Measurements from ENCODE around the gene ZNF281. TPM values are rescaled to one million over a fixed set of nuclear protein-coding genes. Genes with fewer than 3 reads are reported as not detected.

The ZNF281 gene
- total and polyA plus RNA-seq, 2 donors, result 10.7 to 19.1 TPM

DNA sequence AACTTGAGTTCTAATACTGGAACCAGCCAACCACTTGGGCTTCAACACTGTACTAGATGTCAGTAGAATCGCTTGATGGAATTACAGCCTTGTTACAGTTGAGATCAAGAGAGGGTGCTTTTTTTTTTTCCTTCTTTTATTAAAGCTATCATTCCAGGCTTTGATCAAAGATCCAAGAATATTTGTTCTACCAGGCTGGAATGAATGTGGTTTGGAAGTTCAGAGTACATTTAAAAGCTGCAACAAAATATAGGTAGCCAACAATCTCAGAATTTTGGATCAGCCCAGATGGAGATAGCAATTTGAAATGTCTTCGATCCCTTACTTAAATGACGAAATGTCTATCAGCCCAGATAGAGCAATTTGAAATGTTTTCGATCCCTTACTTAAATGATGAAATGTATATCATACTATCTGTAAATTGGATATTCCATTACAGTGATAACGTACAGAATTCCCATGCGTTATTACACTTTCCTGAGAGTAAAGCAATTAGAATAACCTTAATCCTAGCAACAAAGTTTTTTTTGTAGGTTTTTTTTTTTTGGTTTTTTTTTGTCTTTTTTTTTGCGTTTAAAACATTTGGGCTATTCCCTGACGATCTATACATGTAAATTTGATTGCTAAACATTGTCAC lies 3.6 kb downstream of the ZNF281 start:
- DNase-seq (ENCODE audit: low read depth in 6 of 9, low spot score in 9 of 9), result no peak
- Histone ChIP-seq H3K4me1 (ENCODE audit: control insufficient read depth in 2 of 2, insufficient read depth in 2 of 2, low read length in 2 of 2) (peaks cover 19 to 23% of the 10 kb centered on the region in 2 donors), H3K27me3 (ENCODE audit: control insufficient read depth in 2 of 2, insufficient read depth in 1 of 2, low read length in 1 of 2) (no peaks in the 10 kb centered on the region), H3K36me3 (ENCODE audit: control insufficient read depth in 2 of 2, insufficient read depth in 2 of 2, low read length in 1 of 2) (peaks cover 9 to 25% of the 10 kb centered on the region in 2 donors), H3K27ac (ENCODE audit: low read depth in 1 of 2, low read length in 1 of 2) (no peak overlapping the region), H3K4me3 (ENCODE audit: low read length in 2 of 2) (no peak overlapping the region), H3K9me3 (ENCODE audit: control insufficient read depth in 2 of 2, insufficient read depth in 1 of 2, low read length in 1 of 2) (no peaks in the 10 kb centered on the region)
- WGBS, result 98% methylated on average over 8 of the region's 8 CpGs

DNA sequence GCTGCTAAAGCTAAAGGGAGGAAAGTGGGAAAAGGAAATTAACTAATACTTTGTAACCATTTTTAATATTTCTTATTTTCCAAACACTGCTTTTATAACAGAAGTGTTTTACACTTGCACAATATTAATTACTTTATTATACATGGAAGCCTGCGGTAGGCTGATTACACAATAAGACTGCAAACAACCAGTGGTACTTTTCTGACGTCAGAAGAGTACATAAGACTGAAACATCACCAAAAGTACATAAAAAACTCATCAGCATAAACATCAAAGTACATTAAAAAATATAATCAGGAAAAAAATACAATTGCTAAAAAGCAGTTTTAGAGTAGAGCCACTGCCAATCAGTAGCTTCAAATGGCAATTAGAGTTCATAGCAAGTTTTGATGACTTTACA lies 4.6 kb downstream of the ZNF281 start:
- peaks cover 16 to 19% of the 10 kb centered on the region in 2 donors for H3K4me1 ChIP-seq (ENCODE audit: control insufficient read depth in 2 of 2, insufficient read depth in 2 of 2, low read length in 2 of 2)
- 90% methylated on average over 2 of the region's 2 CpGs for WGBS
- peaks cover 9 to 25% of the 10 kb centered on the region in 2 donors for H3K36me3 ChIP-seq (ENCODE audit: control insufficient read depth in 2 of 2, insufficient read depth in 2 of 2, low read length in 1 of 2)
- no peak overlapping the region for H3K27ac ChIP-seq (ENCODE audit: low read depth in 1 of 2, low read length in 1 of 2)
- no peak for DNase-seq (ENCODE audit: low read depth in 6 of 9, low spot score in 9 of 9)
- H3K4me3 ChIP-seq (ENCODE audit: low read length in 2 of 2), result no peak overlapping the region
- no peaks in the 10 kb centered on the region for H3K27me3 ChIP-seq (ENCODE audit: control insufficient read depth in 2 of 2, insufficient read depth in 1 of 2, low read length in 1 of 2)
- no peaks in the 10 kb centered on the region for H3K9me3 ChIP-seq (ENCODE audit: control insufficient read depth in 2 of 2, insufficient read depth in 1 of 2, low read length in 1 of 2)

DNA sequence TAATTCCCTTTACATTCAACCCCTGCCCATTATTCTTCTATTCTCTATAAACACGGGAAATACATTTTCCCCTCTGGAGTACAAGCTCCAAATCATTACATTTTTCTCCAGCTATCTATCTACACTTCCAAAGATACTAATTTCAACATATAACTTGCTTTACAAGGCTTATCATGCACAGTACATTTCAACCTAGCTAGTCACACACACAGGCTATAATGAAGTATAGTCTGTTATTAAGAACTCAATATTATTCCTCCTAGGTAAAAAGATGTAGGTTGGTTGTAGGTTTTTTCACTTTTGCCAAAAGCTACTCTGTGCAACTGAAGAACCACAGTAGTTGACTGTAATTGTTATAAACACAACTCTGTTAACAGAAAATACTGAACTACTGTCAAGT lies 8.1 kb downstream of the ZNF281 start:
- DNase-seq (ENCODE audit: low read depth in 6 of 9, low spot score in 9 of 9), result no peak
- Histone ChIP-seq H3K36me3 (ENCODE audit: control insufficient read depth in 2 of 2, insufficient read depth in 2 of 2, low read length in 1 of 2) (peaks cover 4 to 8% of the 10 kb centered on the region in 2 donors), H3K4me3 (ENCODE audit: low read length in 2 of 2) (no peak overlapping the region), H3K27me3 (ENCODE audit: control insufficient read depth in 2 of 2, insufficient read depth in 1 of 2, low read length in 1 of 2) (no peaks in the 10 kb centered on the region), H3K27ac (ENCODE audit: low read depth in 1 of 2, low read length in 1 of 2) (no peak overlapping the region), H3K9me3 (ENCODE audit: control insufficient read depth in 2 of 2, insufficient read depth in 1 of 2, low read length in 1 of 2) (no peaks in the 10 kb centered on the region), H3K4me1 (ENCODE audit: control insufficient read depth in 2 of 2, insufficient read depth in 2 of 2, low read length in 2 of 2) (peaks cover 0 to under 1% of the 10 kb centered on the region in 2 donors)
- WGBS, result 96% methylated on average over 1 of the region's 1 CpG

DNA sequence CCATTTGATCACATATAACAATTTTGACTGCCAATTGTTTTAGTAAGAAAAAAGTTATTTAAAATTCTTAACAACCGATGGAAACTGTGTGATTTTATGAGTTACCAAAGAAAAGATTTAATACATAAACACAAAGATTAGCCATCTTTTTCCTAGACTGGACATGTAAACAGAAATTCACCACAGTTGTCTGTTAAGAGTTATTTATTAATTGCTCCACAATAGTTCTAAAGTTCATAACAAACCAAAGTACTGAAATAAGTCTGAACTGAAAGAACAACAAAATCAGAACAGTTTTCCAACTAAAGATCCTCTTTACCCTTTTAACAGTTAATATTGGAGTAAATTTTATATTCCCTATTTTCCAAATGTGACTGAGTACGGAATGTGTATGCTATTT lies 8.6 kb downstream of the ZNF281 start:
- Histone ChIP-seq H3K27ac (ENCODE audit: low read depth in 1 of 2, low read length in 1 of 2) (no peak overlapping the region), H3K4me3 (ENCODE audit: low read length in 2 of 2) (no peak overlapping the region), H3K36me3 (ENCODE audit: control insufficient read depth in 2 of 2, insufficient read depth in 2 of 2, low read length in 1 of 2) (peaks cover 4 to 7% of the 10 kb centered on the region in 2 donors), H3K4me1 (ENCODE audit: control insufficient read depth in 2 of 2, insufficient read depth in 2 of 2, low read length in 2 of 2) (no peaks in the 10 kb centered on the region), H3K27me3 (ENCODE audit: control insufficient read depth in 2 of 2, insufficient read depth in 1 of 2, low read length in 1 of 2) (no peaks in the 10 kb centered on the region), H3K9me3 (ENCODE audit: control insufficient read depth in 2 of 2, insufficient read depth in 1 of 2, low read length in 1 of 2) (no peaks in the 10 kb centered on the region)
- DNase-seq (ENCODE audit: low read depth in 6 of 9, low spot score in 9 of 9), result no peak
- WGBS, result 98% methylated on average over 2 of the region's 2 CpGs

DNA sequence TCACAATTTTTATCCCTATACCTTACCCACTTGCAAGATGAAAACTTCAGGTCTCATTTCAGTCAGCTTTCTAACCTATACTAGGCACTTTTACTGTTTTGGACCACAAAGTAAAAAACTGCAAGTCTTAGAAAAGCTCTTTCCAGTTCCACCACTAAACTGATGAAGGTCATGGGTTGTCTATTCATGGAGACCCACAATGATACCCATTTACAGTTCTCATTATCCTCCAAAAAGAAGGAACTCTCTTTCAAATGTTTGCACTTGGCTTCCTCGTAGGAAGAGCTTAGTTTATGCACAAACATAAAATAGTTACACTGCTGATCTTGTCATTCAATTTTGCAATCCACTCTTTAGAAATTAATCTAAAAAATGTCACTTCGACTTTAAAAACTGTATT lies 9.3 kb downstream of the ZNF281 start:
- Histone ChIP-seq H3K4me3 (ENCODE audit: low read length in 2 of 2) (no peak overlapping the region), H3K27ac (ENCODE audit: low read depth in 1 of 2, low read length in 1 of 2) (no peak overlapping the region), H3K36me3 (ENCODE audit: control insufficient read depth in 2 of 2, insufficient read depth in 2 of 2, low read length in 1 of 2) (peaks cover 2 to 4% of the 10 kb centered on the region in 2 donors), H3K4me1 (ENCODE audit: control insufficient read depth in 2 of 2, insufficient read depth in 2 of 2, low read length in 2 of 2) (no peaks in the 10 kb centered on the region), H3K27me3 (ENCODE audit: control insufficient read depth in 2 of 2, insufficient read depth in 1 of 2, low read length in 1 of 2) (no peaks in the 10 kb centered on the region), H3K9me3 (ENCODE audit: control insufficient read depth in 2 of 2, insufficient read depth in 1 of 2, low read length in 1 of 2) (no peaks in the 10 kb centered on the region)
- DNase-seq (ENCODE audit: low read depth in 6 of 9, low spot score in 9 of 9), result no peak
- WGBS, result 98% methylated on average over 2 of the region's 2 CpGs

DNA sequence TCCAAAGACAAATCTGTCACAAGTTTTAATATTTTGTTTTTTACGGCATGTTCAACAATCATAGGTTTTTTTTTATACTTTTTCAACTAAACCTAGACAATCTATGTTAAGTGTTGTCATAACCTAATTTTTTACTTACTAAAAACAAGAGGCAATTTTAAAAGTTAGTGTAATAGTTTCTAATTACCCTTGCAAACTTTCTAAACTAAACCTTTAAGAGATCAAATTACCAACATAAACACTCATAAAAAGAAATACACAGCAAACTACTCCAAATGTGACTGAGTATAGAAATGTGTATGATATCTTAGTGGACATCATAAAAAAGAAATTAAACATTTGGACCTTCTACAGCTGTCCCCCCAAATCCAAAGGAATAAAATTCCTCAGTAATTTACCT lies 10.0 kb downstream of the ZNF281 start:
- 96% methylated on average over 1 of the region's 1 CpG for WGBS
- H3K27me3 ChIP-seq (ENCODE audit: control insufficient read depth in 2 of 2, insufficient read depth in 1 of 2, low read length in 1 of 2), result no peaks in the 10 kb centered on the region
- no peaks in the 10 kb centered on the region for H3K4me1 ChIP-seq (ENCODE audit: control insufficient read depth in 2 of 2, insufficient read depth in 2 of 2, low read length in 2 of 2)
- H3K9me3 ChIP-seq (ENCODE audit: control insufficient read depth in 2 of 2, insufficient read depth in 1 of 2, low read length in 1 of 2), result no peaks in the 10 kb centered on the region
- H3K27ac ChIP-seq (ENCODE audit: low read depth in 1 of 2, low read length in 1 of 2), result no peak overlapping the region
- H3K4me3 ChIP-seq (ENCODE audit: low read length in 2 of 2), result no peak overlapping the region
- no peak for DNase-seq (ENCODE audit: low read depth in 6 of 9, low spot score in 9 of 9)
- peaks cover 2 to 4% of the 10 kb centered on the region in 2 donors for H3K36me3 ChIP-seq (ENCODE audit: control insufficient read depth in 2 of 2, insufficient read depth in 2 of 2, low read length in 1 of 2)

DNA sequence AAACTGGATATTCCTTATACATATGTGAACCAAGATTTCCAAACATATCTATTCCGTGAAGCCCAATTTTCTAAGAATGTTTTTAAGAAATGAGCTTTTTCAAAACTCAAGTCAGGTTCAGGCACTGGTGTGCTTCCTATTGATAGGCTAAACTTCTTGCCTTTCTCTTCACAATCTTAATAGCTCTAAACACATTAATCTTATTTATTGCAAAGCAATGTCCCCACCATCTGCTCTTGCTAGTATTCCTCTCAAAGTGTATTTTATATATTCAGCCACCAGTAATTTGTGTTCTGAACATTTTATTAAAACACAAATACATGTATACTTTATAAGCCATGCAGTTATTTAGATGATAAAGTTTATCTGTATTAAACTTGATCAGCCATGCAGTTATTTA lies 11.5 kb downstream of the ZNF281 start:
- Histone ChIP-seq H3K4me1 (ENCODE audit: control insufficient read depth in 2 of 2, insufficient read depth in 2 of 2, low read length in 2 of 2) (no peaks in the 10 kb centered on the region), H3K9me3 (ENCODE audit: control insufficient read depth in 2 of 2, insufficient read depth in 1 of 2, low read length in 1 of 2) (no peaks in the 10 kb centered on the region), H3K4me3 (ENCODE audit: low read length in 2 of 2) (no peak overlapping the region), H3K36me3 (ENCODE audit: control insufficient read depth in 2 of 2, insufficient read depth in 2 of 2, low read length in 1 of 2) (peaks cover 0 to 2% of the 10 kb centered on the region in 2 donors), H3K27me3 (ENCODE audit: control insufficient read depth in 2 of 2, insufficient read depth in 1 of 2, low read length in 1 of 2) (no peaks in the 10 kb centered on the region), H3K27ac (ENCODE audit: low read depth in 1 of 2, low read length in 1 of 2) (no peak overlapping the region)
- WGBS, result 100% methylated on average over 1 of the region's 1 CpG
- no peak for DNase-seq (ENCODE audit: low read depth in 6 of 9, low spot score in 9 of 9)

DNA sequence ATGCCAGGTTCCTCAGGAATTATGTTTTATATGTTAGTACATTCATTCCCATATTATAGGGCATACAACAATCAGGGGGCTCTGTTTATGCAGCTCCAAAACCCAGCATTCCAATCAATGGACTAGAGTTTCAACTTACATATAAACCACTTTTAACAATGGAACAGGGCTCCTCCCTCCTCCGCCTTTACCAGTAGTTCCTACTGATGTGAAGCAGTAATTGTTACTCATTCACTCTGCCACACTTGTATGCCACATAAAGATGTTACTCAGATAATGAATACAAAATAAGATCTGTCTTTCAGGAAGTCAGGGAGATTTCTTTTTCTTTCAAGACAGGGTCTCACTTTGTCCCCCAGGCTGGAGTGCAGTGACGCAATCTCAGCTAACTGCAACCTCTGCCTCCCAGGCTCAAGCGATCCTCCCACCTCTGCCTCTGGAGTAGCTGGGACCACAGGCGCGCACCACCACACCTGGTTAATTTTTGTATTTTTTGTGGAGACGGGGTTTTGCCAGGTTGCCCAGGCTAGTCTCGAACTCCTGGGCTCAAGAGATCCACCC lies 17.1 kb downstream of the ZNF281 start:
- WGBS, result 91% methylated on average over 7 of the region's 7 CpGs
- H3K4me3 ChIP-seq (ENCODE audit: low read length in 2 of 2), result no peak overlapping the region
- DNase-seq (ENCODE audit: low read depth in 6 of 9, low spot score in 9 of 9), result no peak
- no peaks in the 10 kb centered on the region for H3K4me1 ChIP-seq (ENCODE audit: control insufficient read depth in 2 of 2, insufficient read depth in 2 of 2, low read length in 2 of 2)
- no peaks in the 10 kb centered on the region for H3K27me3 ChIP-seq (ENCODE audit: control insufficient read depth in 2 of 2, insufficient read depth in 1 of 2, low read length in 1 of 2)
- peaks cover 0 to 2% of the 10 kb centered on the region in 2 donors for H3K36me3 ChIP-seq (ENCODE audit: control insufficient read depth in 2 of 2, insufficient read depth in 2 of 2, low read length in 1 of 2)
- no peak overlapping the region for H3K27ac ChIP-seq (ENCODE audit: low read depth in 1 of 2, low read length in 1 of 2)
- H3K9me3 ChIP-seq (ENCODE audit: control insufficient read depth in 2 of 2, insufficient read depth in 1 of 2, low read length in 1 of 2), result no peaks in the 10 kb centered on the region

DNA sequence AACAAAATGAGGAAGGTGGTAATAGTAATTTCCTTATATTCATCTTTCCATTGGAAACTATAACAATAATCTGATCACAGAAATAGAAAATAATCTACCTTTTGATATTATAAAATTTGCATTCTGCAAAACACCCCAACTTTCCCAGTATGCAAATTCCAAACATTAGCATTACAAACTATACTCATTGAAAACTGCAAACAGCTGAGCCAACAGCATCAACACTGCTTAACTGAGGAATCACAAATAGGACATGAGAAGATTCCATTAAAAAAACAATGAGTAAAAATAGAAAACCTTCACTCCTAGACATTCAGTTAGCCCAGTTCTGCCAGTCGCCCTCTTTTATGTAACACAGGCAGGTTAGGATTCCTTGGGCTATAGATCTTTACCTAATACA lies 18.1 kb downstream of the ZNF281 start:
- Histone ChIP-seq H3K4me1 (ENCODE audit: control insufficient read depth in 2 of 2, insufficient read depth in 2 of 2, low read length in 2 of 2) (no peaks in the 10 kb centered on the region), H3K27ac (ENCODE audit: low read depth in 1 of 2, low read length in 1 of 2) (no peak overlapping the region), H3K27me3 (ENCODE audit: control insufficient read depth in 2 of 2, insufficient read depth in 1 of 2, low read length in 1 of 2) (no peaks in the 10 kb centered on the region), H3K36me3 (ENCODE audit: control insufficient read depth in 2 of 2, insufficient read depth in 2 of 2, low read length in 1 of 2) (no peaks in the 10 kb centered on the region), H3K9me3 (ENCODE audit: control insufficient read depth in 2 of 2, insufficient read depth in 1 of 2, low read length in 1 of 2) (no peaks in the 10 kb centered on the region), H3K4me3 (ENCODE audit: low read length in 2 of 2) (no peak overlapping the region)
- 96% methylated on average over 1 of the region's 1 CpG for WGBS
- no peak for DNase-seq (ENCODE audit: low read depth in 6 of 9, low spot score in 9 of 9)

All from thymus (tissue), 11 donors.